GDM1 (cell line): ENCODE results near the gene LTBP1.

Experiments
- DNase-seq: peaks from one replicate; lab custom pipeline; 2025; lab: John Stamatoyannopoulos, UW

Gene LTBP1

DNA sequence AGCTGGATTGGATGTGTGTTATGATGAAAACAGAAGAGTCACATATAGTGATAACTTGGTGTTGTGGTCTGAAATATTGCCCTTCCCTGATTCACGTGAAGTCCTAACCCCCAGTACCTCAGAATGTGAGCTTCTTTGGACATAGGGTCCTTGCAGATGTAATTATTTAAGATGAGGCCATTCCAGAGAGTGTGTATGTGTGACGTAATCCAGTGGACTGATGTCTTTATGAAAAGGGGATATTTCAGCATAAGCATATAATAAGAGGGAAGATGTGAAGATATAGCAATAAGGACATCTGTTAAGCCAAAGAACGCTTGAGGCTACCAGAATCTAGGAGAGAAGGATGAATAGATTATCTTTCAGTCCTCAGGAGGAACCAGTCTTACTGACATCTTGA lies 62.5 kb downstream of the LTBP1 start:
- DNase-seq: no peak

GRCh38 chr2:33011373-33011772 lies 64.6 kb downstream of the LTBP1 start:
- no peak for DNase-seq

GRCh38 chr2:33011941-33012340 lies 65.2 kb downstream of the LTBP1 start:
- no peak for DNase-seq

GRCh38 chr2:33013684-33014110 lies 66.9 kb downstream of the LTBP1 start:
- DNase-seq: no peak

DNA sequence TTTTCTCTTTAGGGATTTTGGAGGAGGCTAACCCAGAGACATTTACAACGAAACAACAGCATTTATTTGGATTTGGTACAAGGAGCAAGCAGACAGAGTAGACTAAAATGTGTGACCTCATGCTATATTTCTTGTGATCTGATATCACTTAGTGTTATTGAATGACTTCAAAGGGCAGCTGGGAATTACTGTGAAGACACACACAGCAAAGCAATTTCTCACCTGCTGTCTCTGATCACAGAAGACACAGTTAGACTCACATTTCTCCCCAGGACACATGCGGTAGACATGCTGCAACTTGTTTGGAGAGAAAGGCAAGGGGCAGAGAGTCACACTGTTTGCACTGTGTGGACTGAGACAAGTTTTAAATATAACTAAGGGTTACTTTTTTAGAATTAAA lies 67.5 kb downstream of the LTBP1 start:
- no peak for DNase-seq

- no peak for DNase-seq
These were observed 68.8 kb downstream of the LTBP1 start for GRCh38 chr2:33015421-33016142.

- DNase-seq: no peak
These were observed 71.5 kb downstream of the LTBP1 start for GRCh38 chr2:33018271-33018670.

GRCh38 chr2:33019796-33020195 lies 73.0 kb downstream of the LTBP1 start:
- no peak for DNase-seq

DNA sequence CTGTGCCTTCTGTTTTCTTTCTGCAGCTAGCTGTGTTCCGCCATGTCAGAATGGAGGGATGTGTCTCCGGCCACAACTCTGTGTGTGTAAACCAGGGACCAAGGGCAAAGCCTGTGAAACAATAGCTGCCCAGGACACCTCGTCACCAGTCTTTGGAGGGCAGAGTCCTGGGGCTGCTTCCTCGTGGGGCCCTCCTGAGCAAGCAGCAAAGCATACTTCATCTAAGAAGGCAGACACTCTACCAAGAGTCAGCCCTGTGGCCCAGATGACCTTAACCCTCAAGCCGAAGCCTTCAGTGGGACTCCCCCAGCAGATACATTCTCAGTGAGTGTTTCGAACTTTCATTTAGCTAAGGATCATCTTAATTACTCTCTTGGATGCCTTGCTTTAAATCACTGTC lies 74.1 kb downstream of the LTBP1 start:
- DNase-seq: no peak

DNA sequence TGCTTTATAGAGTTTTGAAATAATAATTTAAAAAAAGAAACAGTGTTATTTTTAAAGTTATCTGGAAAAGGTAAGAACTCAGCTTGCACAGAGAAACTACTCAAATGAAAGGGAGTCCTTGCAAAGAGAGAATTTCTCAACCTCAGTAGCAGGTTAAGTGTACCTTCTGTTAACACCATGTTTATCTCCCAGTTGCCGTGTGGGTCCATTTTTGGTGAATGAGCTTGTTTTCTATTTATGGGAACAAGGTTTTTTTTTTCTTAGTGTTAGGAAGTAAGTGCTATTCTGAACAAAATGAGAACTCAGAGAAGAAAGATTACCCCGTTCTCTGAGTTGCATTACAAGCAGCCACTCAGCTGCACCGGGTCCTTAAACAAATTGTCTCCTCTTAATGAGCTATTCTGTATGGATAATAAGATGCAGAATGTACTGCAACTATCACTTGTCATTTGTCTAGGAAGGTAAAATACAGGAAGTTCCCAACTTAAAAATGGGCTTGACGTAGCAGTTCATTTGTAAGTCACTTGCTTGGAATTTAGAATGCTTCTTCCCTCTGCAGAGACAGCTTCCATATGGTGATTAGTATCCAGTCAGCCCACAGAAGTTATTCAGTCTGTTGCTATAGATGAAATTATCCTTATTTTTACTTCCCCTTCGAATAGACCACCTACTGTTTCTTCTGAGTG lies 74.9 kb downstream of the LTBP1 start:
- no peak for DNase-seq

- no peak for DNase-seq
These were observed 75.7 kb downstream of the LTBP1 start for GRCh38 chr2:33022395-33022985.

DNA sequence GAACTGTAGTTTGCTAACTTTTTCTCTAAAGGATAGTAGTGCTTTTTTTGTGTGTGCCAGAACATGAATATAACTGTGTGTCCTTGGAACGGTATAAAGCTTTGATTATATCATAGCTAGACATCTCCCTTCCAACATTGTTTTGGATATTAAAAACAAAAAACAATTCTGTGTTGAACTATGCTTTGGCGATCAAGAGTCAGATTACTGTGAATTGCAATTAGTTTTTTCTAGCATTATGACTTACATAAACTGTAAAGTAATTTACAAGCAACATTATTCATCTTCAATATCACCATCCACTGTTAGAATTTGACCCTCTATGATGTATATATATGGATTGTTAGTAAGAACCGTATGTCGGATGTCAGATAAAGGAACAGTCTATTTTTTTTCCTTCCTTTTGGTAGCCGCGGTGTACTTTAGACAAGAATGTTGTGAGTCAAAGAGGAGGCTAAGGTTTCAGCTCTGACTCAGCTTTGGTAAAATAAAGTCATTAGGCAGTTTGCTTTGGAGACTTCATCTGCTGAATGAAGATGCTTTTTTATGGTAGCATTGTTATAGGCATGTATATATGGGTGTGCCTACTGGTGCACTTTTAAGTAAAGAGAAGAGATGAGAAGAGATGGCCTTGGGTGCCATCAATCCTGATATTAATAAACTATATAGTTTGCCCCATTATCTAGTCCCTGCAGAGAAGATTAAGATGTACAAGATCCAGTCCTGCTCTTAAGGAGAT lies 76.4 kb downstream of the LTBP1 start:
- peak; percentile 79 for DNase-seq

DNA sequence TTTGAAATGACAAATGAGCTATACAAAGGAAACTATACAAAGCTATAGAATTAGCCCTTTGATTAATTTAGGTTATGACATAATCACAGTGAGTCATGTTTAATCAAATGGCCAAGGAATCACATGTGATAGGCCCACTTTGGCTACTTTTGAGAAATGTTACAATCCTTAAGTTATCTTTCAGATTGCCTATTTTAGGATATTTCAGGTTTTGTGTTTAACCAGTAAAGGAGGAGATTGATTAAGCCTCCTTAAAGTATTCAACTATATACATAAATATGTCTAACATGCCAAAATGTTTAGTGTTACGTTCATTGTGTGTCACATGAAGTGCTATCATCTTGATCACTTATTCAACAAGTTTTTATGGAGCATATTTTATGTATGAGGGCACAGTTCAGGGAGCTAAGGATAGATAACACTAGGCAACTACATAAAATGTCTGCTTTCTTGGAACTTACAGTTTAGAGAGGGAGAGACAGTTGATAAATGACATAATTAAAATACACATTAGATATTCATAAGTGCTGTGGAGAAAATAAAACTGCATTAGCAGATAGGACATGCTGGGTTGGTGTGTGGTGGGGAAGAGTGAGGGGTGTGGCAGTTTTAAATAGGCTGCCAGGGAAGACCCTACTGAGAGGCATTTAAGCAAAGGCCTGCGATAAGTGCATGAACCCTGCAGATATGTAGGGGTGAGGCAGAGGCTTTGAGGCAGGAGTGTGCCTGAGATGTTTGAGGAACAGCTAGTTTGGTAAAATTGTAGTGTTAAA lies 77.2 kb downstream of the LTBP1 start:
- DNase-seq: no peak

DNA sequence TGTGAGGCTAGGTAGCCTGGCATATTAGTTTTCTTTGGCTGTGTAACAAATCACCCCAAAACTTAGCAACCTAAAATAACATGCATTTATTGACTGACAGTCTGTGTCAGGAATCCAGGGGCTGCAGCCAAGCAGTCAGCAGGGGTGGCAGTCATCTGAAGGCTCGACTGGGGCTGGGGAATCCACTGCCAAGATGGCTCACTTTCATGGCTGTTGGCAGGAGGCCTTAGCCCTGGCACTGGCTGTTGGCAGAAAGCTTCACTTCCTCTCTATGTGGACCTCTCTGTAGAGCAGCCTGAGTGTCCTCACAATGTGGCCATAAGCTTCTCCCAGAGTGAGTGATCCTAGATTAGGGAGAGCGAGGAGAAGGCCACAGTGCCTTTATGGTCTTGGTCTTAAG lies 78.0 kb downstream of the LTBP1 start:
- no peak for DNase-seq

GRCh38 chr2:33029459-33029858 lies 82.7 kb downstream of the LTBP1 start:
- DNase-seq: no peak

DNA sequence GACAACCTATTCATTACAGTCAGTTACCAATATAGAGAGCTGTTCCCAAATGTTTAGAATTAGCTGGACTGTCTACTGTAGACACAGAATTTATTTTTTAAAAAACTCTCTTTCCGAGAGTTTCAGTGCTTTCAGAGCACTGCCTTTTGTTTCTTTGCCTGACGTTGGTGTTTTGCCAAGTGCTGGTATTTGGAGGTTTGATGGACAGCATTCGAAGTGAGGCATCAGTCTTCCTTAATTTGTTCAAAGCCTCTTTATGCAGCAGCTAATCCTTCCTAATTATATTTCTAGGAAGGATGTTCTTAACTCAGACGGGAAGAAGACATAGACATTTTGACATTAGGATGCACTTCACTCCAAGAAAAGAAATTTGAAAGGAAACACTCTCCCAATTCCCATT lies 83.2 kb downstream of the LTBP1 start:
- DNase-seq: no peak

DNA sequence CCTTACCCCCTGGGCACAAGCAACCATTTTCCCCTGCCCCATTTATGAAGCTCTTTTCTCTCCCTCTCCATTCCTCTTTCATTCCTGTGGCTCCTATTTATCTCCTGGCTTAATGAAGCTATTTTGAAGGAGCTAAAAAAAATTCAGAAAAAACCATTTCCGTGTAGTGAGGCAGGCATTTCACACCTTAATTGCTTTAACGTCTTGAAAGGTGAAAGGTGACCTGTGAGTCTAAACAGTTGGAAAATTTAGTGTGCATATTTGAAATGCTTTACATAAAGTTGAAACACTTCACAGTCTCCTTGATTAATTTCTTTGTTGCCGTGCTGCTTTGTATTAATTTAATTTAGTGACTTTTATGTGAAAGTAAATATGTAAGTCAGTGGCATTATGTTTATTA lies 83.6 kb downstream of the LTBP1 start:
- no peak for DNase-seq

GRCh38 chr2:33032245-33032644 lies 85.5 kb downstream of the LTBP1 start:
- no peak for DNase-seq

GRCh38 chr2:33033606-33034081 lies 86.9 kb downstream of the LTBP1 start:
- peak; percentile 29 for DNase-seq

- DNase-seq: no peak
These were observed 88.0 kb downstream of the LTBP1 start for GRCh38 chr2:33034784-33035183.

DNA sequence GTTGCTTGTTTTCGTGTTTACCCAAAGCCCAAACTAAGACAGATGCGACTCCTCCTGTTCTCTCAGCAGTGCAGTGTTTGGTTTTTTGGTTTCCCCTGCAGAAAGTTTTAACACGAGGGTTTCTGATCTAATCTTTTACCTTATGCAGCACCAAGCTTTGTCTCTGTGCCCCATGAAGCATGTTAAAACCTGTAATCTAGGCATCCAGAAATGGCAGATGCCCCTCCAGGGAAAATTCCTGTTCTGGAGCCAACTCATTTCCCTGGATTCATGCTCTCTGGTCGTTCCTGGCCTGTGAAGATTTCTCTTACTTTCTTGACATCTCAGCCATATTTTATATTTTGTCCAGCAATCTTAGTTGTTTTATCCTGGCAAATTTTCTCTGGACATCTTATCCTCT lies 91.5 kb downstream of the LTBP1 start:
- DNase-seq: no peak

DNA sequence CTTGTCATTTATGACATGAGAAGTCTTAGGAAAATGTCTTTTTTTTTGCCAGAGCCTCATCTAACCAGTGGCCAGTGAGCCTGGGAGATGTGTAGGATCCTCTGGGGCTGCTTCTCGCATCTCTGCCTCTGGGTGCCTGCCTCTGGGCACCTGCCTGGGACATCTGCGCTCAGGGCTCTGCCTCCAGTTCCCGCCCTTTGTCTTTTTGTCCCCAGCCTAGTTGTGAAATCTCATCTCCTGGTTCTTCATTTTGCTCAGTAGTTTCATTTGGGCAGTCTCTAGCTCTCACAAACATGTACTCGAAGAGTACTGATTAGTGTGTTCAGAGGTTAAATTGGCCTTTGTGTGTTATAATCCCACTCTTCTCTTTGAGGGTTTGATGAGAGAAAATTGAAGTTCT lies 92.0 kb downstream of the LTBP1 start:
- no peak for DNase-seq
